GM18526 (cell line): Measurements from ENCODE around the gene LCMT1.

Experiments
- POLR2A ChIP-seq: IDR thresholded peaks from 3 replicates; pipeline ENCODE4 v1.6.1; 2011; ENCODE audit not compliant: insufficient read length; ENCODE audit errors: extremely low read depth

LCMT1 gene

GRCh38 chr16:25161753-25162367 is 50.3 kb downstream of the LCMT1 start:
- no peak for TF ChIP-seq POLR2A

GRCh38 chr16:25163683-25164082 is 52.1 kb downstream of the LCMT1 start:
- TF ChIP-seq POLR2A: no peak

DNA sequence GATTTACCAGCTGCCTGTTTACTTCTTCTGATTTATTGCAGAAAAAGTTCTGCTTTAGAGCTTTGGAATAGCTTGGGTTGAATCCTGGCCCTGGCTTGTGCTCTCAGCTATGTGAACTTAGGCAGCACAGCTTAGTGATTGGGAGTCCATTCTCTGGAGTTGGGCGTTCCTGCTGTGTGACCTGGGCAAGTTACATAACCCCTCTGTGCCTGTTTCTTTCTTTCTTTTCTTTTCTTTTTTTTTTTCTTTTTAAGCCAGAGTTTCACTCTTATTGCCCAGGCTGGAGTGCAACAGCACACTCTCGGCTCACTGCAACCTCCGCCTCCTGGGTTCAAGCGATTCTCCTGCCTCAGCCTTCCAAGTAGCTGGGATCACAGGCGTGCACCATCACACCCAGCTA is 53.7 kb downstream of the LCMT1 start:
- no peak for TF ChIP-seq POLR2A

DNA sequence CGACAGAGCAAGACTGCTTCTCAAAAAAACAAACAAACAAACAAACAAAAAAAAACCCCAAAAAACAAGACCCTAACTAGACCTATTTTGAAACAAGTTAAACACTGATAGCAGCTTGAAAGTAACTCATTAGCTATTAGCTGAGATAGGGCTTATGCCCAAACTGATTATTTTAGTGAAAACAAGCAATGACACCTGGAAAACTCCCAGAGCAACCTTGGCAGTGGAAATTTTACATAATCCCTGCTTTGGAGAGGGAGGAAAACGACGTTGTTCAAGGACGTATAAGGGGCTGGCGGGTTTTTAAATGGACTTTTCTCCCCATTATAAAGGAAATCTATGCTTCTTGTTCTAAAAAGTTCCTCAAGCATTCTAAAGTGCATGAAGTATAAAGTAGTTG is 59.8 kb downstream of the LCMT1 start:
- TF ChIP-seq POLR2A: no peak

DNA sequence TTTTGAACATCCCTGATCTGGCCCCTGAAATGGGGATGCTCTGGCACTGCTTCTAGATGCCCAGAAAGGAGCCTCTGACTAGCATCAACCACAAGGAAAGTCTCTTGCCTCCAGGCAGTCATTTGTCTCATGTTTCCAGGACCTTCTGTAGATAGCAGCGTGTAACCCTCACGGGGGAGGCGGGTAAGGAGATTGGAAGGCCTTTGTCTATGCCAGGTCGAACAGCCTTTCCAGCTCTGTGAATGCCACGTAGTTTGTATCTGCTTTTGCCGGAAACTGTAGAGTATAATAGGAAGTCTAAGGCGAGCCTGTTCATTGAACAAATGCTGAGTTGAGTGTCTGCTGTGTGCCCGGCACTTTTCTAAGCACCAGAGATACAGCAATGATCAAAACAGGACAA is 61.3 kb downstream of the LCMT1 start:
- no peak for TF ChIP-seq POLR2A

- TF ChIP-seq POLR2A: no peak
These were observed 62.7 kb downstream of the LCMT1 start for GRCh38 chr16:25174285-25174684.

DNA sequence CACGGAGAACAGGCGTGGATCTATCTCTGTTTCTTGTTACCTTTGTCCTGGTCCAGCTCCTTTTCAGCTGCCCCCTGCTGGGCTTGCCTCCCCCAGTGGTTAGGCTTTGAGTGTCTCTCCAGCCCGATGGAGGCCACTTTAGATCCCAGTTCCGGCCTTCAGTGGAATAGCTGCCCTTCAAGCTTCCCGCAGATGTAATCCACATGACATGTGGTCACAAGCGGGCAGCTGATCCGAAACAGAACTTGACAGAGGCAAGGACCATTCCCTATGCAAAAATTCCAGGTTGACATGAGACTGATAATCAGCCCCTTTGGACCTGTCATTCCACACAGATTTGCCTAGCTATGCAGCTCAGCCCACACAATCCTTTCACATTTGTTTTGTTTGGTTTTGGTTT is 64.6 kb downstream of the LCMT1 start:
- no peak for TF ChIP-seq POLR2A

- TF ChIP-seq POLR2A: no peak
These were observed 65.9 kb downstream of the LCMT1 start for GRCh38 chr16:25177512-25177830.

DNA sequence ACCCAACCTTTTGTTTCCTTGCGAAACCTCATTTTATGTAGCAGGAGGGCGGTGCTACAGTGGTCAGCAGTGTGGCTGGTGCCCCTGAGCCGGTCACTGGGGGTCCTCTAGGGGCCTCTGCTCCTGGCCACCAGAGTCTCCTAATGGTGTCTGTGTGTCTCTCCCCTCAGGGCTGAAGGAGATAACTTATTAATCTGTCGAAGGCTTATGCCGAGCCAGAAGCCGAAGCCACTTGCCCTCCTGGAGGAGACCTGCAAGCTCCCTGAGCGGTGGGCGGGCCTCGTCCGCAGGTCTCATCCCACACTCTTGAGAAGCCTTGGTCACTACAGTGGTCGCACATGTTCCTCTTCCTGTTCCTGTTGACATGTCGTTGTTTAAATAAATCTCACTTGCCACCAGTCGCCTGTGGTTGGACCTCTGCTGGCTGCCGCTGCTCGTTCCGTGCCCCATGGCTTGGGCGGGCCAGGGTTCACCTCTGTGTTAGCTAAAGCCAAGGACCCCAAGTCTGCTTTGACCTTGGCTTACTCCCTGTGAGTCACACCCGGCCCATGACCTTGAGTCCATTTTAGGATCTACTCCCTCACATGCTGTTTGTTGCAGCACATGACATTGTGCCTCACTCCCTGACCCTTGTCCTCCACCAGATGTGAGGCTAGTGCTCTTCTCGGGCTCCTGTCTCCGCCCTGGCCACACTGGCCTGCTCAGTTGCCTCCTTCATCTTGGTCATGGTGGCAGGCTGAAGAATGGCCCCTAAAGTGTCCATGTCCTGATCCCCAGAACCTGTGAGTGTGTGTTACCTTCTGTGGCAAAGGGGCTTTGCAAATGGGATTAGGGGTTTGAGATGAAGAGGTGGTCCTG is 66.5 kb downstream of the LCMT1 start:
- TF ChIP-seq POLR2A: no peak

DNA sequence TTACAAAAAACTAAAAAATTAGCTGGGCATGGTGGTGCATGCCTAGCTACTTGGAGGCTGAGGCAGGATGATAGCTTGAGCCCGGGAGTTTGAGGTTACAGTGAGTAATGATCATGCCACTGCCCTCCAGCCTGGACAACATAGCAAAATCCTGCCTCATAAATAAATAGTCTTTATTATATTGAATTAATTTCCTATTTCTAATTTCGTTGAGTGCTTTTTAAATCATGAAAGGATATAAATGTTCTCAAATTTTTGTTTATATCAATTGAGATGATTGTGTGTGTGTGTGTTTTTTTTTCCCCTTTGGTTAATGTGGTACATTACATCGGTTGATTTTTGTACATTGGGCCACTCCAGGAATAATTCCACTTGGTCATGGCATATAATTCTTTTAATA is 73.2 kb downstream of the LCMT1 start:
- no peak for TF ChIP-seq POLR2A

DNA sequence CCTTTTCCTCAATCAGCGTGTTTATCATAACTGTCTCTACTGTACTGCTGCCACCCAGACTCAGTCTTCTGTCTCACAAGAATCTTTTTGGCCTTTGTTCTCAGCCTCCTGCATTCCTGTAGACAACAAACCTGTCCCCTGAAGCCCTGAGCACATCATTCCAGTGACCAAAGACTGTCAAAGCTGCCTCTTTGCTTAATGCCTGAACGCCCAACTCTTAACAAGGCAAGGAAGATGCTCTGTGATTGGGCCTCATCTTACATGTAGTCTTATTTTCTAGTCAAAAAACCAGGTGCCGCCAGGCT is 75.9 kb downstream of the LCMT1 start:
- no peak for TF ChIP-seq POLR2A

GRCh38 chr16:25189305-25189704 is 77.8 kb downstream of the LCMT1 start:
- TF ChIP-seq POLR2A: no peak

DNA sequence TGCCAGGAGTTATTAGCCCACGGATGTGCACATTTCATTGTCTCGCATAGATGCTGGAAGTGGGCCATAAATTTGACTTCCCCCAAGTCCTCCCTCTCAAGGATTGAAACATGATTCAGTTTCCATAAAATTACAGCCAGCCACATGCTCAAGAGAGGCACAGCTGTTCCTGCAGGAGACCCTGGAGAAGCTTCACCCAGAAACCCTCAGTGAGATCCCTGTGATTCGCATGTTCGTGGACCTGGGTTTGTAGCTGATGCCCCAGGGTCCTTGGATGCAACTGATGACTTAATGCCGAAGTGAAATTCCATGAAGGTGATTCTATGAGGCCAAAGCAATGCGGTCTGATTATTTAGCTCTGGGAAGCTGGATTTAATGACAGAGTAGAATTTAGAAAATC is 80.6 kb downstream of the LCMT1 start:
- no peak for TF ChIP-seq POLR2A

DNA sequence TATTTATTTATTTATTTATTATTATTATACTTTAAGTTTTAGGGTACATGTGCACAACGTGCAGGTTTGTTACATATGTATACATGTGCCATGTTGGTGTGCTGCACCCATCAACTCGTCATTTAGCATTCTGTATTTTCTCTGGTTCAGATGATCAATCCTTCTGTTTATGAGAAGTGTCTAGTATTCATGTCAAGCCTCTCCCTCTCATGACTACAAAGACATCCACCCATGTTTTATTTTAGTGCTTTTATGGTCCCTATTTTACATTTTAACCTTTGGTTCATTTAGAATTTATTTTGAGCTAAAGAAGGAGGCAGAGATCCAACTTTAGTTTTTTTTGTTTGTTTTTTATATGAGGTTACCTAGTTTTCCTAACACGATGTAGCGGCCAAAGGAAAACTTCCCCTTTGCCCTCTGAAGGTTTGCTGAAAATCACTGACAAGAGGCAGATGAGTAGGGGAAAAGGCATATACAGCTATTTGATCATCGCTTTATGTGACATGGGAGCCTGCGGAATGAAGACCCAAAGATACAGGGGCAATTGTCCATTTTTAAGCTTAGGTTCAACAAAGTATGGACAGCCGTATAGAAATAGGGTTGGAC is 82.8 kb downstream of the LCMT1 start:
- TF ChIP-seq POLR2A: no peak

- no peak for TF ChIP-seq POLR2A
These were observed 86.5 kb downstream of the LCMT1 start for GRCh38 chr16:25198021-25198420.

GRCh38 chr16:25199457-25199856 is 87.9 kb downstream of the LCMT1 start:
- no peak for TF ChIP-seq POLR2A

GRCh38 chr16:25210758-25211157 is 99.2 kb downstream of the LCMT1 start:
- no peak for TF ChIP-seq POLR2A

DNA sequence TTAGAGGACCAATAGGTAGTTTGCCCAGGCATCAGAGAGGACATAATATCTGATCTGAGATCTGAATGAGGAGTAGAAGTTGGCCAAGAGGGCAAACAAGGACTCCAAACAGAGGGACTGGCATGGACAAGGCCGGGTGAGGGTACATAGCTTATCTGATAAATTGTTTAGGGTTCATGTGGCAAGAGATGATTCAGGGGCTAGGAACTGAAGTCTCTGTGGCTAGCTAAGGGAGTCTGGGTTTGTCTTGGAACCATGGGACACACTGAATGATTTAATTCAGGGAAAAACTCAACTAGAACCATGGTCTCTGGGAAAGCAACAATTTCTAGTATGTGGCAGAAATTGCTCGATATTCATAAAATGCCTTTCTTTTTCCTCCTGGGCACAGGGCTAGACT is 101.1 kb downstream of the LCMT1 start:
- TF ChIP-seq POLR2A: no peak
